K562 (cell line): ENCODE results near the gene ITPRIPL1. TPM values are rescaled to one million over a fixed set of nuclear protein-coding genes. Genes with fewer than 3 reads are reported as not detected.

Source experiments
- ARHGAP35 ChIP-seq: fragments of 450-650 bp; IDR thresholded peaks from 2 replicates; pipeline ENCODE4 v1.6.1; 2018; ENCODE audit not compliant: partially characterized antibody
- BCOR ChIP-seq: fragments of 450-650 bp; IDR thresholded peaks from 2 replicates; pipeline ENCODE4 v1.6.1; 2016
- CBFA2T2 ChIP-seq: fragments of 450-650 bp; conservative IDR thresholded peaks from 2 replicates; pipeline ENCODE4 v1.6.1; 2017; ENCODE audit warnings: mild to moderate bottlenecking
- CHCHD3 ChIP-seq: fragments of 250-450 bp; sonication (Bioruptor Pico); IDR thresholded peaks from 2 replicates; pipeline ENCODE4 v2.1.2; 2022; ENCODE audit warnings: mild to moderate bottlenecking
- CTBP1 ChIP-seq: fragments of 450-650 bp; IDR thresholded peaks from 2 replicates; pipeline ENCODE4 v1.6.1; 2016; ENCODE audit warnings: borderline replicate concordance
- E2F3 ChIP-seq: fragments of 250-450 bp; sonication (Bioruptor Pico); IDR thresholded peaks from 2 replicates; pipeline ENCODE4 v1.4.0; 2020; ENCODE audit warnings: mild to moderate bottlenecking
- ETV5 ChIP-seq: sonication (generic); formaldehyde crosslinking; IDR thresholded peaks from 2 replicates; pipeline ENCODE4 v1.4.0; 2020; ENCODE audit warnings: low read depth, mild to moderate bottlenecking, missing genetic modification reagents
- KDM1A ChIP-seq, 2 experiments: fragments of 450-650 bp; IDR thresholded peaks; 2 replicates each; pipeline ENCODE4 v1.6.1; 2016; ENCODE audit warnings: mild to moderate bottlenecking in 2 of 2
- MNT ChIP-seq, 2 experiments: fragments of 450-650 bp; conservative IDR thresholded peaks; 2 replicates each; pipeline ENCODE4 v1.6.1; 2017; ENCODE audit warnings: mild to moderate bottlenecking in 2 of 2, moderate library complexity in 2 of 2
- MYC ChIP-seq, 2 experiments: fragments of 250-450 bp in 1 of 2; sonication (Bioruptor Pico) in 1 of 2; IDR thresholded peaks; 2 replicates each; pipeline versions ENCODE4 v1.5.1 to v1.6.1; 2012 to 2021; ENCODE audit warnings: low read depth in 2 of 2, borderline replicate concordance in 1 of 2, improper control_type of control experiment in 1 of 2, low read length in 1 of 2, mild to moderate bottlenecking in 1 of 2, moderate library complexity in 1 of 2
- NFE2 ChIP-seq: IDR thresholded peaks from 2 replicates; pipeline ENCODE4 v1.6.1; 2014; ENCODE audit warnings: antibody characterized with exemption, low read depth
- NR0B1 ChIP-seq: fragments of 450-650 bp; IDR thresholded peaks from one replicate; pipeline ENCODE4 v1.6.1; 2018; ENCODE audit warnings: mild to moderate bottlenecking, moderate library complexity; ENCODE audit not compliant: partially characterized antibody
- POLR2H ChIP-seq: IDR thresholded peaks from 2 replicates; pipeline ENCODE4 v1.6.1; 2016; ENCODE audit warnings: missing genetic modification characterization, low read depth, mild to moderate bottlenecking, control low read depth, missing compliant biosample characterization, moderate library complexity
- PPARD ChIP-seq: fragments of 250-450 bp; sonication (Bioruptor Pico); IDR thresholded peaks from 2 replicates; pipeline ENCODE4 v1.8.0; 2022; ENCODE audit warnings: inconsistent platforms, mild to moderate bottlenecking, moderate library complexity
- PRDM10 ChIP-seq: fragments of 450-650 bp; IDR thresholded peaks from 2 replicates; pipeline ENCODE4 v1.6.1; 2018; ENCODE audit not compliant: partially characterized antibody
- RCOR1 ChIP-seq, 2 experiments: IDR thresholded peaks; 2 replicates each; pipeline ENCODE4 v1.6.1; 2012; ENCODE audit warnings: low read depth in 2 of 2, low read length in 2 of 2, borderline replicate concordance in 1 of 2, improper control_type of control experiment in 1 of 2
- TAF1 ChIP-seq: IDR thresholded peaks from 2 replicates; pipeline ENCODE4 v1.6.1; 2011; ENCODE audit warnings: mild to moderate bottlenecking, low read length, moderate library complexity; ENCODE audit not compliant: insufficient read depth, control insufficient read depth, severe bottlenecking; ENCODE audit errors: extremely low read depth
- TFAM ChIP-seq: fragments of 250-450 bp; sonication (Bioruptor Pico); conservative IDR thresholded peaks from 2 replicates; pipeline ENCODE4 v1.5.0; 2021; ENCODE audit warnings: mild to moderate bottlenecking, moderate library complexity
- TRIM28 ChIP-seq: fragments of 450-650 bp; IDR thresholded peaks from 2 replicates; pipeline ENCODE4 v1.6.1; 2017
- USF1 ChIP-seq: sonication (generic); formaldehyde crosslinking; IDR thresholded peaks from 2 replicates; pipeline ENCODE4 v1.9.0; 2022; ENCODE audit warnings: mild to moderate bottlenecking, missing genetic modification reagents
- ZC3H8 ChIP-seq: fragments of 450-650 bp; IDR thresholded peaks from 2 replicates; pipeline ENCODE4 v1.6.1; 2017
- ZNF23 ChIP-seq: fragments of 250-450 bp; sonication (Bioruptor Pico); IDR thresholded peaks from 2 replicates; pipeline ENCODE4 v1.4.0; 2020; ENCODE audit warnings: mild to moderate bottlenecking
- polyA plus RNA-seq, 8 experiments: library from polyadenylated mRNA; depleted of rRNA in 4 of 8; stranded (reverse) in 5 of 8; unstranded in 3 of 8; fragments of >200 nt; fragmentation: Nextera tagmentation in 2 of 8; fragmentation: Illumina TruSeq in 1 of 8; extraction: Ambion mirVana in 2 of 8; extraction: Trizol in 1 of 8; gene quantifications; 2 replicates each; pipeline versions ENCODE4 v1.2.1 to v1.2.3, GENCODE V29; 2011 to 2014; ENCODE audit warnings: inconsistent platforms in 1 of 8, missing spikeins in 1 of 8
- total RNA-seq, 7 experiments: library from RNA; depleted of rRNA in 6 of 7; stranded (reverse); fragments of >200 nt in 6 of 7; fragmentation: Illumina TruSeq in 2 of 7; extraction: Trizol in 2 of 7; gene quantifications; 2 replicates each; pipeline versions ENCODE4 v1.2.1 to v1.2.3, GENCODE V29; 2011 to 2021; ENCODE audit warnings: low replicate concordance in 1 of 7

Gene ITPRIPL1
- total and polyA plus RNA-seq, 9 of the 15 experiments (the other 6 are each of a cell fraction or from before 2014, with no cell fraction given), result 0.99 to 9.0 (median 6.4) TPM

GRCh38 chr2:96336104-96336775 is 11.1 kb downstream of the ITPRIPL1 start (continued):
- TF ChIP-seq NR0B1 (no peak), POLR2H (tag) (peak; percentile 37; the same call in 1 of the 2 replicates), ZNF23 (CRISPR knock-in tag) (no peak), TFAM (CRISPR knock-in tag) (no peak), TRIM28 (no peak), USF1 (CRISPR knock-in tag) (no peak), PRDM10 (no peak), E2F3 (CRISPR knock-in tag) (0 out of 2 replicates have a peak, but pooled peaks have one; percentile 4), ARHGAP35 (no peak), CBFA2T2 (no peak), ETV5 (CRISPR knock-in tag) (peak; percentile 9; the same call in 1 of the 2 replicates), ZC3H8 (no peak), PPARD (no peak), BCOR (no peak), TAF1 (peak; percentile 89), CTBP1 (no peak), CHCHD3 (no peak), MNT (conservative IDR thresholded peaks at IDR 0.05) (peak; percentile 2 to 67; a peak in 3 of 4 replicates), RCOR1 (IDR thresholded peaks at IDR 0.05; ENCODE audit: borderline replicate concordance in 1 of 2, low read depth in 2 of 2, low read length in 2 of 2) (no peak; a peak in 1 of 4 replicates), NFE2 (no peak), MYC (IDR thresholded peaks at IDR 0.05; ENCODE audit: low read depth, low read length) (peak; percentile 36; the same call in 1 of the 2 replicates), MYC (CRISPR knock-in tag; IDR thresholded peaks at IDR 0.05; ENCODE audit: borderline replicate concordance, low read depth) (no peak), KDM1A (IDR thresholded peaks at IDR 0.05) (peak; percentile 21 to 38; a peak in 1 of 4 replicates)
